ENCODE data around the gene TNFRSF8. TPM values are rescaled to one million over a fixed set of nuclear protein-coding genes. Genes with fewer than 3 reads are reported as not detected.
A peak's percentile ranks its signal among the peaks of the same experiment; 100 is the strongest.

TNFRSF8 gene
- total and polyA plus RNA-seq, 9 of the 15 experiments (the other 6 are each of a cell fraction or from before 2014, with no cell fraction given) = 3.5 to 38.4 (median 17.1) TPM

DNA sequence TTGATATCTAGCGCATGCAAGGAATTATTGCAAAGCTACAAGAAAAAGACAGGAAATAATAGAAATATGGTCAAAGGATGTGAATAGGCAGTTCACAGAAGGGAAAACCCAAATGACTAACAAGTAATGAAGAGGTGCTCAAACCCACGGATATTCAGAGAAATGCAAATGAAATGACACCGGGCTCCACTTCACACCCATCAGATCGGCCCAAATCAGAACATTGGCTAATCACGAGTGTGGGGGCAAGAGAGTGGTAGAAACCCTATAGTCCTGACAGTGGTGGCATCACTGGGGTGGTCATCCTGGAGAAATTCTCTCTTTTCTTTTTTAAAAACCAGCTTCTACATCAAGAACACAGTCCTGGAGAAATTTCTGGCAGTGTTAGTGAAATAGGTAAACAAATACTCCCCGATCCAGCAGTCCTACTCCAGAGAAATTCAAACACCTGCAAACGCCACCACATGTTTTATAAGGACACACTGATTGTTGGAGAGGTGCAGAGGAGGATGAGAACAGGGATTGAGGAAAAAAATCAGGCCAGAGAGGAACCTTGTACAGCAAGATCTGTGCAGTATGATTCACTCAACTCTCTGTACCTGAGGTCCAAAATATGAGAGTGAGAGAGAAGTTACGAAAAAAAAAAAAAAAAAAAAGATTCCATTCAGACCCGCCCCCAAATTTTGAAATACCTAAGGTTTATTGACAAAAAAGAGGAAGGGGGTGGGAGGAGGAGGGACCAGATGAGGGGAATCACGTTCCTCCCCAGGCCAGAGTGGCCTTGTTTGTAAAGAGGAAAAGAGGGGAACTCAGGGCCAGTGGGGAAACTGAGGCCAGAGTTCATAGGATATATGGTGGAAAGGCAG lies 94.5 kb downstream of the TNFRSF8 start:
- Histone ChIP-seq H3K9me3 (replicated peaks; ENCODE audit: control insufficient read depth, insufficient read depth, low read depth, low read length) (no peaks in the 10 kb centered on the region), H3K79me2 (ENCODE audit: control insufficient read depth, insufficient read depth, low read length) (no peaks in the 10 kb centered on the region), H2AFZ (ENCODE audit: low read depth, low read length) (0 out of 2 replicates have a peak overlapping the region, but pooled peaks have one; percentile 9), H3K9me1 (ENCODE audit: control insufficient read depth, insufficient read depth, low read length) (peaks cover 4% of the 10 kb centered on the region), H3K27me3 (ENCODE audit: control insufficient read depth in 2 of 2, insufficient read depth in 2 of 2, low read length in 2 of 2) (no peaks in the 10 kb centered on the region; a peak in 1 of 5 replicates), H3K4me1 (replicated peaks in 1 of 2; ENCODE audit: control insufficient read depth in 2 of 2, insufficient read depth in 2 of 2, low read length in 2 of 2) (peaks cover 25 to 27% of the 10 kb centered on the region in 2 experiments), H3K4me2 (ENCODE audit: insufficient read depth, low read length) (no peak overlapping the region), H3K4me3 (no peak overlapping the region), H3K27ac (ENCODE audit: extremely low read depth, low read depth, low read length) (no peak overlapping the region), H3K36me3 (ENCODE audit: control insufficient read depth, insufficient read depth, low read length) (no peaks in the 10 kb centered on the region), H3K9ac (ENCODE audit: insufficient read depth in 1 of 2, low read depth in 2 of 2, low read length in 2 of 2) (no peak overlapping the region), H4K20me1 (replicated peaks; ENCODE audit: control insufficient read depth, insufficient read depth, low read length) (peaks cover 13% of the 10 kb centered on the region)
- FAIRE-seq = no peak
- POLR2A ChIA-PET = interaction anchor here (0.5 to 0.9 kb wide), 2 partner anchors 9 to 23 kb away, joined by 3 to 4 read pairs; no protein-coding TSS in a partner anchor
- ATAC-seq = no peak
- in situ Hi-C loops (cut with MboI) = no loop called here
- no peak for DNase-seq (ENCODE audit: extremely low read depth in 1 of 4, low spot score in 3 of 4)
- no peak for TF ChIP-seq BRD4 (IDR thresholded peaks at IDR 0.05)
- TF ChIP-seq ZBTB1 (CRISPR knock-in tag; IDR thresholded peaks at IDR 0.05; ENCODE audit: borderline replicate concordance, low read depth) = no peak
- no peak for TF ChIP-seq PRPF4 (IDR thresholded peaks at IDR 0.05; ENCODE audit: insufficient read depth, low read depth, low read length, poor library complexity, severe bottlenecking)
- no peak for TF ChIP-seq ESRRA (IDR thresholded peaks at IDR 0.05; ENCODE audit: borderline replicate concordance, low read depth)
- no peak for TF ChIP-seq PTRF (tag; IDR thresholded peaks at IDR 0.05)
- peak; percentile 18; the same call in 1 of the 2 replicates for TF ChIP-seq ZNF384 (IDR thresholded peaks at IDR 0.05; ENCODE audit: low read depth, low read length)
- no peak for TF ChIP-seq ESRRB (CRISPR knock-in tag; IDR thresholded peaks at IDR 0.05; ENCODE audit: borderline replicate concordance)
- no peak for TF ChIP-seq KAT2B (IDR thresholded peaks at IDR 0.05; ENCODE audit: low read depth, low read length)
- TF ChIP-seq, protein P1, sequence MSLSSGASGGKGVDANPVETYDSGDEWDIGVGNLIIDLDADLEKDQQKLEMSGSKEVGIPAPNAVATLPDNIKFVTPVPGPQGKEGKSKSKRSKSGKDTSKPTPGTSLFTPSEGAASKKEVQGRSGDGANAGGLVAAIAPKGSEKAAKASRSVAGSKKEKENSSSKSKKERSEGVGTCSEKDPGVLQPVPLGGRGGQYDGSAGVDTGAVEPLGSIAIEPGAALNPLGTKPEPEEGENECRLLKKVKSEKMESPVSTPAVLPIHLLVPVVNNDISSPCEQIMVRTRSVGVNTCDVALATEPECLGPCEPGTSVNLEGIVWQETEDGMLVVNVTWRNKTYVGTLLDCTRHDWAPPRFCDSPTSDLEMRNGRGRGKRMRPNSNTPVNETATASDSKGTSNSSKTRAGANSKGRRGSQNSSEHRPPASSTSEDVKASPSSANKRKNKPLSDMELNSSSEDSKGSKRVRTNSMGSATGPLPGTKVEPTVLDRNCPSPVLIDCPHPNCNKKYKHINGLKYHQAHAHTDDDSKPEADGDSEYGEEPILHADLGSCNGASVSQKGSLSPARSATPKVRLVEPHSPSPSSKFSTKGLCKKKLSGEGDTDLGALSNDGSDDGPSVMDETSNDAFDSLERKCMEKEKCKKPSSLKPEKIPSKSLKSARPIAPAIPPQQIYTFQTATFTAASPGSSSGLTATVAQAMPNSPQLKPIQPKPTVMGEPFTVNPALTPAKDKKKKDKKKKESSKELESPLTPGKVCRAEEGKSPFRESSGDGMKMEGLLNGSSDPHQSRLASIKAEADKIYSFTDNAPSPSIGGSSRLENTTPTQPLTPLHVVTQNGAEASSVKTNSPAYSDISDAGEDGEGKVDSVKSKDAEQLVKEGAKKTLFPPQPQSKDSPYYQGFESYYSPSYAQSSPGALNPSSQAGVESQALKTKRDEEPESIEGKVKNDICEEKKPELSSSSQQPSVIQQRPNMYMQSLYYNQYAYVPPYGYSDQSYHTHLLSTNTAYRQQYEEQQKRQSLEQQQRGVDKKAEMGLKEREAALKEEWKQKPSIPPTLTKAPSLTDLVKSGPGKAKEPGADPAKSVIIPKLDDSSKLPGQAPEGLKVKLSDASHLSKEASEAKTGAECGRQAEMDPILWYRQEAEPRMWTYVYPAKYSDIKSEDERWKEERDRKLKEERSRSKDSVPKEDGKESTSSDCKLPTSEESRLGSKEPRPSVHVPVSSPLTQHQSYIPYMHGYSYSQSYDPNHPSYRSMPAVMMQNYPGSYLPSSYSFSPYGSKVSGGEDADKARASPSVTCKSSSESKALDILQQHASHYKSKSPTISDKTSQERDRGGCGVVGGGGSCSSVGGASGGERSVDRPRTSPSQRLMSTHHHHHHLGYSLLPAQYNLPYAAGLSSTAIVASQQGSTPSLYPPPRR (CRISPR knock-in tag; IDR thresholded peaks at IDR 0.05; ENCODE audit: borderline replicate concordance) = no peak
- no peak for TF ChIP-seq ZNF785 (CRISPR knock-in tag; IDR thresholded peaks at IDR 0.05)
- TF ChIP-seq SPI1 (IDR thresholded peaks at IDR 0.05; ENCODE audit: borderline replicate concordance, low read depth, low read length) = peak; percentile 86
- no peak for TF ChIP-seq ZKSCAN3 (CRISPR knock-in tag; IDR thresholded peaks at IDR 0.05)
- TF ChIP-seq ZFP30 (CRISPR knock-in tag; IDR thresholded peaks at IDR 0.05; ENCODE audit: borderline replicate concordance) = no peak
- no peak for TF ChIP-seq TCF7 (IDR thresholded peaks at IDR 0.05; ENCODE audit: borderline replicate concordance)
- WGBS (ENCODE audit: insufficient coverage, low coverage, missing lambda C conversion rate) = 42% methylated on average over 10 of the region's 10 CpGs
- no TSS peak for BruUV-seq (replicated peaks)
- intact Hi-C loops (cut with micrococcal nuclease) = no loop called here
- CTCF ChIA-PET (ENCODE audit: low intra/inter-chr PET ratio) = no interaction called here
